ENCODE data around the gene RCHY1.

The RCHY1 gene

GRCh38 chr4:75514131-75514948 is at the start of gene RCHY1, which contains the start of gene THAP6:
RCHY1 (minus strand) TSS chr4:75514403; CDS start chr4:75514286, 117 bp downstream.
THAP6 (plus strand) TSS chr4:75514473; CDS start chr4:75515453, 980 bp downstream.
- H3K4me3 ChIP-seq (ENCODE audit: low read depth, low read length), result peak within 1 kb of the TSS; percentile 96
- H3K9me3 ChIP-seq (ENCODE audit: severe bottlenecking), result no peaks in the 10 kb centered on the region
- peak; percentile 98 for DNase-seq
- no peaks in the 10 kb centered on the region for H3K27me3 ChIP-seq (ENCODE audit: insufficient read depth, low read depth, severe bottlenecking)
- H3K27ac ChIP-seq, result peak within 1 kb of the TSS; percentile 91
- peaks cover 13% of the 10 kb centered on the region for H3K36me3 ChIP-seq
- no peak for TF ChIP-seq CTCF (IDR thresholded peaks at IDR 0.05; ENCODE audit: low read depth, low read length)

GRCh38 chr4:75561789-75562188 is 47.6 kb upstream of the RCHY1 start:
- DNase-seq, result no peak
- no peak overlapping the region for H3K27ac ChIP-seq
- no peaks in the 10 kb centered on the region for H3K9me3 ChIP-seq (ENCODE audit: severe bottlenecking)
- no peak overlapping the region for H3K4me3 ChIP-seq (ENCODE audit: low read depth, low read length)
- H3K36me3 ChIP-seq, result no peaks in the 10 kb centered on the region
- no peaks in the 10 kb centered on the region for H3K27me3 ChIP-seq (ENCODE audit: insufficient read depth, low read depth, severe bottlenecking)
- no peak for TF ChIP-seq CTCF (IDR thresholded peaks at IDR 0.05; ENCODE audit: low read depth, low read length)

- no peak overlapping the region for H3K27ac ChIP-seq
- DNase-seq, result no peak
- H3K4me3 ChIP-seq (ENCODE audit: low read depth, low read length), result no peak overlapping the region
- H3K36me3 ChIP-seq, result no peaks in the 10 kb centered on the region
- no peak for TF ChIP-seq CTCF (IDR thresholded peaks at IDR 0.05; ENCODE audit: low read depth, low read length)
- no peaks in the 10 kb centered on the region for H3K9me3 ChIP-seq (ENCODE audit: severe bottlenecking)
- no peaks in the 10 kb centered on the region for H3K27me3 ChIP-seq (ENCODE audit: insufficient read depth, low read depth, severe bottlenecking)
Observed at GRCh38 chr4:75557696-75558095, 43.5 kb upstream of the RCHY1 start.

- no peak for TF ChIP-seq CTCF (IDR thresholded peaks at IDR 0.05; ENCODE audit: low read depth, low read length)
- no peaks in the 10 kb centered on the region for H3K27me3 ChIP-seq (ENCODE audit: insufficient read depth, low read depth, severe bottlenecking)
- no peaks in the 10 kb centered on the region for H3K9me3 ChIP-seq (ENCODE audit: severe bottlenecking)
- DNase-seq, result peak; percentile 14
- no peaks in the 10 kb centered on the region for H3K36me3 ChIP-seq
- no peak within 1 kb of the TSS for H3K4me3 ChIP-seq (ENCODE audit: low read depth, low read length)
- H3K27ac ChIP-seq, result no peak within 1 kb of the TSS
Observed at GRCh38 chr4:75555294-75556164, 41.3 kb upstream of the RCHY1 start, which contains the start of gene ODAPH. ODAPH (plus strand) TSS chr4:75556066; CDS start chr4:75556083, 17 bp downstream.

- H3K36me3 ChIP-seq, result no peaks in the 10 kb centered on the region
- no peaks in the 10 kb centered on the region for H3K27me3 ChIP-seq (ENCODE audit: insufficient read depth, low read depth, severe bottlenecking)
- TF ChIP-seq CTCF (IDR thresholded peaks at IDR 0.05; ENCODE audit: low read depth, low read length), result no peak
- no peak overlapping the region for H3K4me3 ChIP-seq (ENCODE audit: low read depth, low read length)
- H3K9me3 ChIP-seq (ENCODE audit: severe bottlenecking), result no peaks in the 10 kb centered on the region
- H3K27ac ChIP-seq, result no peak overlapping the region
- no peak for DNase-seq
Observed at GRCh38 chr4:75552452-75552851, 38.2 kb upstream of the RCHY1 start.
